Left ventricle myocardium inferior (tissue), 1 donor: ENCODE data around the gene YJEFN3. TPM values are rescaled to one million over a fixed set of nuclear protein-coding genes. Genes with fewer than 3 reads are reported as not detected.

Experiments
- DNase-seq: peaks from one replicate; pipeline ENCODE4 v3.0.0-alpha.2; 2020
- H3K27ac ChIP-seq: fragments of 200-600 bp; replicated peaks from 2 replicates; pipeline ENCODE4 v1.8.0; 2021
- H3K27me3 ChIP-seq: fragments of 200-600 bp; 2 replicates; pipeline ENCODE4 v1.8.0; 2021; ENCODE audit warnings: low read depth
- H3K36me3 ChIP-seq: fragments of 200-600 bp; 2 replicates; pipeline ENCODE4 v1.8.0; 2021
- H3K4me1 ChIP-seq: fragments of 200-600 bp; 2 replicates; pipeline ENCODE4 v1.8.0; 2021
- H3K4me3 ChIP-seq: fragments of 200-600 bp; 2 replicates; pipeline ENCODE4 v1.8.0; 2021; ENCODE audit warnings: mild to moderate bottlenecking, moderate library complexity
- H3K9me3 ChIP-seq: fragments of 200-600 bp; replicated peaks from 2 replicates; pipeline ENCODE4 v1.8.0; 2021
- CTCF ChIP-seq: fragments of 200-600 bp; IDR thresholded peaks from 2 replicates; pipeline ENCODE4 v1.8.0; 2021; ENCODE audit warnings: antibody characterized with exemption, mild to moderate bottlenecking, borderline replicate concordance
- intact Hi-C: fragments of 100-400 bp; cut with micrococcal nuclease; formaldehyde crosslinking; loops from one replicate; pipeline ENCODE4 v1.11.0; 2022
- total RNA-seq: library from RNA; stranded (reverse); fragmentation: NEBNext Ultra II Directional; extraction: Animal tissue kit (Norgen Biotek cat#: 25700); gene quantifications from one replicate; pipeline ENCODE4 v1.2.1, GENCODE V29; 2021
- donor health status: DM: no; HTN: yes; CAD: no; lungs with severe emphysema.

YJEFN3 gene
- total RNA-seq, 1 donor from 2014 or later: 7.8 TPM

GRCh38 chr19:19502281-19502680 is 26.4 kb upstream of the YJEFN3 start:
- intact Hi-C loops: no loop called here
- no peak overlapping the region for H3K27ac ChIP-seq
- H3K9me3 ChIP-seq: no peaks in the 10 kb centered on the region
- peaks cover 97% of the 10 kb centered on the region for H3K36me3 ChIP-seq
- no peak for DNase-seq
- no peaks in the 10 kb centered on the region for H3K4me1 ChIP-seq
- H3K4me3 ChIP-seq: no peak overlapping the region
- no peak for TF ChIP-seq CTCF
- no peaks in the 10 kb centered on the region for H3K27me3 ChIP-seq

GRCh38 chr19:19502808-19503602 is 25.7 kb upstream of the YJEFN3 start:
- DNase-seq: no peak
- H3K27ac ChIP-seq: no peak overlapping the region
- no peaks in the 10 kb centered on the region for H3K9me3 ChIP-seq
- TF ChIP-seq CTCF: no peak
- H3K4me3 ChIP-seq: no peak overlapping the region
- no peaks in the 10 kb centered on the region for H3K4me1 ChIP-seq
- H3K36me3 ChIP-seq: peaks cover 97% of the 10 kb centered on the region
- no peaks in the 10 kb centered on the region for H3K27me3 ChIP-seq
- intact Hi-C loops: no loop called here

GRCh38 chr19:19504754-19505668 is 23.7 kb upstream of the YJEFN3 start:
- Histone ChIP-seq H3K36me3 (peaks cover 78% of the 10 kb centered on the region), H3K27ac (no peak overlapping the region), H3K4me1 (no peaks in the 10 kb centered on the region), H3K9me3 (no peaks in the 10 kb centered on the region), H3K4me3 (no peak overlapping the region), H3K27me3 (no peaks in the 10 kb centered on the region)
- no peak for DNase-seq
- TF ChIP-seq CTCF: no peak
- intact Hi-C loops: no loop called here

GRCh38 chr19:19505669-19506326 is 22.9 kb upstream of the YJEFN3 start:
- Histone ChIP-seq H3K27ac (no peak overlapping the region), H3K4me3 (no peak overlapping the region), H3K9me3 (no peaks in the 10 kb centered on the region), H3K27me3 (no peaks in the 10 kb centered on the region), H3K36me3 (peaks cover 70% of the 10 kb centered on the region), H3K4me1 (no peaks in the 10 kb centered on the region)
- intact Hi-C loops: no loop called here
- no peak for TF ChIP-seq CTCF
- DNase-seq: no peak

- Histone ChIP-seq H3K27me3 (no peaks in the 10 kb centered on the region), H3K4me3 (no peak overlapping the region), H3K27ac (no peak overlapping the region), H3K4me1 (no peaks in the 10 kb centered on the region), H3K36me3 (peaks cover 62% of the 10 kb centered on the region), H3K9me3 (no peaks in the 10 kb centered on the region)
- no peak for TF ChIP-seq CTCF
- no peak for DNase-seq
- intact Hi-C loops: no loop called here
Measured at GRCh38 chr19:19506592-19506991, 22.1 kb upstream of the YJEFN3 start.
